Lower leg skin (tissue), 3 donors: Measurements from ENCODE around the gene KAZN.

Source experiments
- POLR2A ChIP-seq, 2 donors: fragments of 450-650 bp; IDR thresholded peaks; one replicate each; pipeline ENCODE4 v1.6.1; 2016 to 2017; ENCODE audit warnings: antibody characterized with exemption in 2 of 2, mild to moderate bottlenecking in 1 of 2, moderate library complexity in 1 of 2
- TF ChIP-seq, protein P1 (sequence below), 3 donors: fragments of 450-650 bp; IDR thresholded peaks; one replicate each; pipeline ENCODE4 v1.5.1; 2016; ENCODE audit warnings: antibody characterized with exemption in 3 of 3, mild to moderate bottlenecking in 3 of 3, moderate library complexity in 2 of 3

- TF ChIP-seq, protein P1, sequence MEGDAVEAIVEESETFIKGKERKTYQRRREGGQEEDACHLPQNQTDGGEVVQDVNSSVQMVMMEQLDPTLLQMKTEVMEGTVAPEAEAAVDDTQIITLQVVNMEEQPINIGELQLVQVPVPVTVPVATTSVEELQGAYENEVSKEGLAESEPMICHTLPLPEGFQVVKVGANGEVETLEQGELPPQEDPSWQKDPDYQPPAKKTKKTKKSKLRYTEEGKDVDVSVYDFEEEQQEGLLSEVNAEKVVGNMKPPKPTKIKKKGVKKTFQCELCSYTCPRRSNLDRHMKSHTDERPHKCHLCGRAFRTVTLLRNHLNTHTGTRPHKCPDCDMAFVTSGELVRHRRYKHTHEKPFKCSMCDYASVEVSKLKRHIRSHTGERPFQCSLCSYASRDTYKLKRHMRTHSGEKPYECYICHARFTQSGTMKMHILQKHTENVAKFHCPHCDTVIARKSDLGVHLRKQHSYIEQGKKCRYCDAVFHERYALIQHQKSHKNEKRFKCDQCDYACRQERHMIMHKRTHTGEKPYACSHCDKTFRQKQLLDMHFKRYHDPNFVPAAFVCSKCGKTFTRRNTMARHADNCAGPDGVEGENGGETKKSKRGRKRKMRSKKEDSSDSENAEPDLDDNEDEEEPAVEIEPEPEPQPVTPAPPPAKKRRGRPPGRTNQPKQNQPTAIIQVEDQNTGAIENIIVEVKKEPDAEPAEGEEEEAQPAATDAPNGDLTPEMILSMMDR (IDR thresholded peaks at IDR 0.05): no peak
- TF ChIP-seq POLR2A (IDR thresholded peaks at IDR 0.05): no peak
Measured at GRCh38 chr1:15068152-15068551, 469.7 kb downstream of the KAZN start.
